ENCODE measurements around the gene DKC1.

Gene DKC1

DNA sequence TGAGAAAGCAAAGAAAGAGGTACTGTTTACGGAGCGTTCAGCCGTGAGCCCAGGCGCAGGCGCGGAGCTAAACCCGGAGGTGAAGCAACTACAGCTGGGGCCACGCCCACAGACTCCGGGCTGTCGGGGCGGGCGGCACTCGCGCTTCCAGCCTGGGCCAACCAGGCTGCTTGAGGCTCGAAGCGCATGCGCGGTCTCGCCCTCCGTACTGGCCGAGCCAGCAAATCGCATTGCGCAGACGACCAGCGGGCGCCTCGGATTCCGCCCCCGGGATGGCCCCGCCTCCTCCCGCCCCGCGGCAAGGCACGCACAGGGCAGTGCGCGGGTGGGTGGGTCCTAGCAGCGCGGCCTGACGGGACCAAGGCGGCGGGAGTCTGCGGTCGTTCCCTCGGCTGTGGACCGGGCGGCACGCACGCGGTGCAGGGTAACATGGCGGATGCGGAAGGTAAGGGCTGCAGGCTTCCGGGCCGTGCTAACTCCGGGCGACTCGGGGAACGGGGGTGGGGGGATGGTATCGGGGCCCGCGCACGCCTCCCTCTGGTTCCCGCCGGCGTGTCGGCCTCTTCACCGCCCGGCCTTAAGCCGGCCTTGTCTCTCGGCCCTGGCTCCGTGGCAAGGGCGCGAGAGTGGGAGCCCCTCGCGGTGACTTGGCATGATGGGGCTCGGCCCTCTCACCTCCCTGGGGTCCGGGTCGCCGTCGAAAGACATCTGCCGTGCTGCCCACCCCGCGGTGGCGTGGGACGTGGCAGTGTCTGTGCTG is at the start of gene DKC1 (continued):
- TF ChIP-seq GLI4 (tag by site-specific recombination; IDR thresholded peaks at IDR 0.05) (0 out of 2 replicates have a peak, but pooled peaks have one; percentile 43), YY2 (tag by site-specific recombination; IDR thresholded peaks at IDR 0.05) (peak; percentile 66), ZIC2 (tag by site-specific recombination; IDR thresholded peaks at IDR 0.05) (0 out of 2 replicates have a peak, but pooled peaks have one; percentile 17), HOXD13 (CRISPR knock-in tag; IDR thresholded peaks at IDR 0.05; ENCODE audit: borderline replicate concordance) (no peak), FEZF1 (tag by site-specific recombination; IDR thresholded peaks at IDR 0.05) (no peak), ZNF274 (IDR thresholded peaks at IDR 0.05; ENCODE audit: low read length) (no peak), ZNF274 (tag by site-specific recombination; IDR thresholded peaks at IDR 0.05; ENCODE audit: borderline replicate concordance) (no peak), ZBTB48 (tag by site-specific recombination; IDR thresholded peaks at IDR 0.05) (peak; percentile 24; the same call in 1 of the 2 replicates), REPIN1 (tag by site-specific recombination; IDR thresholded peaks at IDR 0.05; ENCODE audit: low read depth) (no peak), ZNF792 (tag by site-specific recombination; IDR thresholded peaks at IDR 0.05) (no peak), ZBTB8A (tag by site-specific recombination; IDR thresholded peaks at IDR 0.05) (peak; percentile 50; the same call in 1 of the 2 replicates), KLF8 (tag by site-specific recombination; IDR thresholded peaks at IDR 0.05) (peak; percentile 77; the same call in 1 of the 2 replicates), GLIS1 (tag by site-specific recombination; IDR thresholded peaks at IDR 0.05) (peak; percentile 26; the same call in 1 of the 2 replicates), MZF1 (tag by site-specific recombination; IDR thresholded peaks at IDR 0.05; ENCODE audit: borderline replicate concordance) (no peak), ZBTB1 (tag by site-specific recombination; IDR thresholded peaks at IDR 0.05) (no peak), ZSCAN16 (tag by site-specific recombination; IDR thresholded peaks at IDR 0.05) (no peak), ZNF600 (tag by site-specific recombination; IDR thresholded peaks at IDR 0.05) (no peak), ZNF747 (tag by site-specific recombination; IDR thresholded peaks at IDR 0.05) (no peak), ZNF585B (tag by site-specific recombination; IDR thresholded peaks at IDR 0.05) (no peak), ZNF350 (tag by site-specific recombination; IDR thresholded peaks at IDR 0.05) (no peak), IKZF3 (tag by site-specific recombination; IDR thresholded peaks at IDR 0.05) (no peak)
- TF ChIP-seq, protein P1, sequence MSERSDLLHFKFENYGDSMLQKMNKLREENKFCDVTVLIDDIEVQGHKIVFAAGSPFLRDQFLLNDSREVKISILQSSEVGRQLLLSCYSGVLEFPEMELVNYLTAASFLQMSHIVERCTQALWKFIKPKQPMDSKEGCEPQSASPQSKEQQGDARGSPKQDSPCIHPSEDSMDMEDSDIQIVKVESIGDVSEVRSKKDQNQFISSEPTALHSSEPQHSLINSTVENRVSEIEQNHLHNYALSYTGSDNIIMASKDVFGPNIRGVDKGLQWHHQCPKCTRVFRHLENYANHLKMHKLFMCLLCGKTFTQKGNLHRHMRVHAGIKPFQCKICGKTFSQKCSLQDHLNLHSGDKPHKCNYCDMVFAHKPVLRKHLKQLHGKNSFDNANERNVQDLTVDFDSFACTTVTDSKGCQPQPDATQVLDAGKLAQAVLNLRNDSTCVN (tag by site-specific recombination; optimal IDR thresholded peaks at IDR 0.05), result peak; percentile 90
- TF ChIP-seq, protein P2, sequence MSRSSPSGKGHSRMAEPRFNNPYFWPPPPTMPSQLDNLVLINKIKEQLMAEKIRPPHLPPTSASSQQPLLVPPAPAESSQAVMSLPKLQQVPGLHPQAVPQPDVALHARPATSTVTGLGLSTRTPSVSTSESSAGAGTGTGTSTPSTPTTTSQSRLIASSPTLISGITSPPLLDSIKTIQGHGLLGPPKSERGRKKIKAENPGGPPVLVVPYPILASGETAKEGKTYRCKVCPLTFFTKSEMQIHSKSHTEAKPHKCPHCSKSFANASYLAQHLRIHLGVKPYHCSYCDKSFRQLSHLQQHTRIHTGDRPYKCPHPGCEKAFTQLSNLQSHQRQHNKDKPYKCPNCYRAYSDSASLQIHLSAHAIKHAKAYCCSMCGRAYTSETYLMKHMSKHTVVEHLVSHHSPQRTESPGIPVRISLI (tag by site-specific recombination; IDR thresholded peaks at IDR 0.05), result no peak
- TF ChIP-seq, protein P3, sequence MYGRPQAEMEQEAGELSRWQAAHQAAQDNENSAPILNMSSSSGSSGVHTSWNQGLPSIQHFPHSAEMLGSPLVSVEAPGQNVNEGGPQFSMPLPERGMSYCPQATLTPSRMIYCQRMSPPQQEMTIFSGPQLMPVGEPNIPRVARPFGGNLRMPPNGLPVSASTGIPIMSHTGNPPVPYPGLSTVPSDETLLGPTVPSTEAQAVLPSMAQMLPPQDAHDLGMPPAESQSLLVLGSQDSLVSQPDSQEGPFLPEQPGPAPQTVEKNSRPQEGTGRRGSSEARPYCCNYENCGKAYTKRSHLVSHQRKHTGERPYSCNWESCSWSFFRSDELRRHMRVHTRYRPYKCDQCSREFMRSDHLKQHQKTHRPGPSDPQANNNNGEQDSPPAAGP (tag by site-specific recombination; IDR thresholded peaks at IDR 0.05), result no peak
- TF ChIP-seq, protein P4, sequence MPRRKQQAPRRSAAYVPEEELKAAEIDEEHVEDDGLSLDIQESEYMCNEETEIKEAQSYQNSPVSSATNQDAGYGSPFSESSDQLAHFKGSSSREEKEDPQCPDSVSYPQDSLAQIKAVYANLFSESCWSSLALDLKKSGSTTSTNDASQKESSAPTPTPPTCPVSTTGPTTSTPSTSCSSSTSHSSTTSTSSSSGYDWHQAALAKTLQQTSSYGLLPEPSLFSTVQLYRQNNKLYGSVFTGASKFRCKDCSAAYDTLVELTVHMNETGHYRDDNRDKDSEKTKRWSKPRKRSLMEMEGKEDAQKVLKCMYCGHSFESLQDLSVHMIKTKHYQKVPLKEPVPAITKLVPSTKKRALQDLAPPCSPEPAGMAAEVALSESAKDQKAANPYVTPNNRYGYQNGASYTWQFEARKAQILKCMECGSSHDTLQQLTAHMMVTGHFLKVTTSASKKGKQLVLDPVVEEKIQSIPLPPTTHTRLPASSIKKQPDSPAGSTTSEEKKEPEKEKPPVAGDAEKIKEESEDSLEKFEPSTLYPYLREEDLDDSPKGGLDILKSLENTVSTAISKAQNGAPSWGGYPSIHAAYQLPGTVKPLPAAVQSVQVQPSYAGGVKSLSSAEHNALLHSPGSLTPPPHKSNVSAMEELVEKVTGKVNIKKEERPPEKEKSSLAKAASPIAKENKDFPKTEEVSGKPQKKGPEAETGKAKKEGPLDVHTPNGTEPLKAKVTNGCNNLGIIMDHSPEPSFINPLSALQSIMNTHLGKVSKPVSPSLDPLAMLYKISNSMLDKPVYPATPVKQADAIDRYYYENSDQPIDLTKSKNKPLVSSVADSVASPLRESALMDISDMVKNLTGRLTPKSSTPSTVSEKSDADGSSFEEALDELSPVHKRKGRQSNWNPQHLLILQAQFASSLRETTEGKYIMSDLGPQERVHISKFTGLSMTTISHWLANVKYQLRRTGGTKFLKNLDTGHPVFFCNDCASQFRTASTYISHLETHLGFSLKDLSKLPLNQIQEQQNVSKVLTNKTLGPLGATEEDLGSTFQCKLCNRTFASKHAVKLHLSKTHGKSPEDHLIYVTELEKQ (tag by site-specific recombination; IDR thresholded peaks at IDR 0.05; ENCODE audit: borderline replicate concordance), result no peak
- TF ChIP-seq, protein P5, sequence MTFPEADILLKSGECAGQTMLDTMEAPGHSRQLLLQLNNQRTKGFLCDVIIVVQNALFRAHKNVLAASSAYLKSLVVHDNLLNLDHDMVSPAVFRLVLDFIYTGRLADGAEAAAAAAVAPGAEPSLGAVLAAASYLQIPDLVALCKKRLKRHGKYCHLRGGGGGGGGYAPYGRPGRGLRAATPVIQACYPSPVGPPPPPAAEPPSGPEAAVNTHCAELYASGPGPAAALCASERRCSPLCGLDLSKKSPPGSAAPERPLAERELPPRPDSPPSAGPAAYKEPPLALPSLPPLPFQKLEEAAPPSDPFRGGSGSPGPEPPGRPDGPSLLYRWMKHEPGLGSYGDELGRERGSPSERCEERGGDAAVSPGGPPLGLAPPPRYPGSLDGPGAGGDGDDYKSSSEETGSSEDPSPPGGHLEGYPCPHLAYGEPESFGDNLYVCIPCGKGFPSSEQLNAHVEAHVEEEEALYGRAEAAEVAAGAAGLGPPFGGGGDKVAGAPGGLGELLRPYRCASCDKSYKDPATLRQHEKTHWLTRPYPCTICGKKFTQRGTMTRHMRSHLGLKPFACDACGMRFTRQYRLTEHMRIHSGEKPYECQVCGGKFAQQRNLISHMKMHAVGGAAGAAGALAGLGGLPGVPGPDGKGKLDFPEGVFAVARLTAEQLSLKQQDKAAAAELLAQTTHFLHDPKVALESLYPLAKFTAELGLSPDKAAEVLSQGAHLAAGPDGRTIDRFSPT (tag by site-specific recombination; IDR thresholded peaks at IDR 0.05), result peak; percentile 41; the same call in 1 of the 2 replicates
- TF ChIP-seq, protein P6, sequence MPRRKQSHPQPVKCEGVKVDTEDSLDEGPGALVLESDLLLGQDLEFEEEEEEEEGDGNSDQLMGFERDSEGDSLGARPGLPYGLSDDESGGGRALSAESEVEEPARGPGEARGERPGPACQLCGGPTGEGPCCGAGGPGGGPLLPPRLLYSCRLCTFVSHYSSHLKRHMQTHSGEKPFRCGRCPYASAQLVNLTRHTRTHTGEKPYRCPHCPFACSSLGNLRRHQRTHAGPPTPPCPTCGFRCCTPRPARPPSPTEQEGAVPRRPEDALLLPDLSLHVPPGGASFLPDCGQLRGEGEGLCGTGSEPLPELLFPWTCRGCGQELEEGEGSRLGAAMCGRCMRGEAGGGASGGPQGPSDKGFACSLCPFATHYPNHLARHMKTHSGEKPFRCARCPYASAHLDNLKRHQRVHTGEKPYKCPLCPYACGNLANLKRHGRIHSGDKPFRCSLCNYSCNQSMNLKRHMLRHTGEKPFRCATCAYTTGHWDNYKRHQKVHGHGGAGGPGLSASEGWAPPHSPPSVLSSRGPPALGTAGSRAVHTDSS (tag by site-specific recombination; IDR thresholded peaks at IDR 0.05), result no peak
- TF ChIP-seq, protein P7, sequence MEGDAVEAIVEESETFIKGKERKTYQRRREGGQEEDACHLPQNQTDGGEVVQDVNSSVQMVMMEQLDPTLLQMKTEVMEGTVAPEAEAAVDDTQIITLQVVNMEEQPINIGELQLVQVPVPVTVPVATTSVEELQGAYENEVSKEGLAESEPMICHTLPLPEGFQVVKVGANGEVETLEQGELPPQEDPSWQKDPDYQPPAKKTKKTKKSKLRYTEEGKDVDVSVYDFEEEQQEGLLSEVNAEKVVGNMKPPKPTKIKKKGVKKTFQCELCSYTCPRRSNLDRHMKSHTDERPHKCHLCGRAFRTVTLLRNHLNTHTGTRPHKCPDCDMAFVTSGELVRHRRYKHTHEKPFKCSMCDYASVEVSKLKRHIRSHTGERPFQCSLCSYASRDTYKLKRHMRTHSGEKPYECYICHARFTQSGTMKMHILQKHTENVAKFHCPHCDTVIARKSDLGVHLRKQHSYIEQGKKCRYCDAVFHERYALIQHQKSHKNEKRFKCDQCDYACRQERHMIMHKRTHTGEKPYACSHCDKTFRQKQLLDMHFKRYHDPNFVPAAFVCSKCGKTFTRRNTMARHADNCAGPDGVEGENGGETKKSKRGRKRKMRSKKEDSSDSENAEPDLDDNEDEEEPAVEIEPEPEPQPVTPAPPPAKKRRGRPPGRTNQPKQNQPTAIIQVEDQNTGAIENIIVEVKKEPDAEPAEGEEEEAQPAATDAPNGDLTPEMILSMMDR (tag by site-specific recombination; IDR thresholded peaks at IDR 0.05), result peak; percentile 77
